Gastroesophageal sphincter (tissue), 3 donors: ENCODE results near the gene ROBO1.

Experiments
- CTCF ChIP-seq, 4 experiments: fragments of 200-600 bp in 2 of 4; fragments of 450-650 bp in 2 of 4; sonication (generic) in 1 of 4; IDR thresholded peaks; one replicate each; pipeline ENCODE4 v1.5.1; 2017 to 2019; ENCODE audit warnings: antibody characterized with exemption in 4 of 4, mild to moderate bottlenecking in 2 of 4, moderate library complexity in 2 of 4
- POLR2A ChIP-seq, 2 donors: fragments of 450-650 bp; IDR thresholded peaks; one replicate each; pipeline ENCODE4 v1.6.1; 2017; ENCODE audit warnings: antibody characterized with exemption in 2 of 2, mild to moderate bottlenecking in 2 of 2, moderate library complexity in 1 of 2

- TF ChIP-seq CTCF (IDR thresholded peaks at IDR 0.05) (no peak), POLR2A (IDR thresholded peaks at IDR 0.05) (no peak)
Measured at GRCh38 chr3:79257791-79258190, 510.0 kb downstream of the ROBO1 start.
